K562 (cell line): Measurements from ENCODE around the gene PRSS8. TPM values are rescaled to one million over a fixed set of nuclear protein-coding genes. Genes with fewer than 3 reads are reported as not detected.

Source experiments
- ATAC-seq: fragments of 200-7000 bp; cut with Tn5 transposase; 3 replicates; pipeline ENCODE4 v1.9.1; 2020; ENCODE audit warnings: moderate library complexity
- BruUV-seq: library from RNA; stranded (reverse); fragments of 400-500 nt; replicated peaks from 2 replicates; lab custom pipeline; 2021; lab: Mats Ljungman, UMichigan
- CTCF ChIA-PET: fragments of 300-600 bp; formaldehyde crosslinking; extraction: SDS; loops from one replicate; lab custom pipeline; 2021; ENCODE audit warnings: low intra/inter-chr PET ratio; lab: Yijun Ruan, JAX
- POLR2A ChIA-PET: fragments of 300-600, 350-650 bp; sonication (Branson Sonifier 250); formaldehyde crosslinking; extraction: SDS; loops from one replicate; lab custom pipeline; 2021; ENCODE audit warnings: antibody characterized with exemption, inconsistent platforms; lab: Yijun Ruan, JAX
- DNase-seq, 4 experiments: peaks; one replicate each; pipeline versions ENCODE4 v3.0.0 to v3.0.0-alpha.2; 2011 to 2018; ENCODE audit warnings: low spot score in 3 of 4, mixed read lengths in 3 of 4; ENCODE audit errors: extremely low read depth in 1 of 4
- FAIRE-seq: peaks from 2 replicates; lab custom pipeline; 2011; peaks lifted over from hg19 to GRCh38; lab: Jason Lieb, UNC
- H2AFZ ChIP-seq: 2 replicates; pipeline ENCODE4 v1.6.0; 2011; ENCODE audit warnings: low read depth, low read length, control low read depth, inconsistent platforms
- H3K27ac ChIP-seq: fragments of 200-600 bp; 3 replicates; pipeline ENCODE4 v1.8.0; 2011; ENCODE audit warnings: low read depth, mild to moderate bottlenecking, control low read depth, inconsistent platforms, low read length, moderate library complexity, mixed read lengths; ENCODE audit errors: extremely low read depth
- H3K27me3 ChIP-seq, 2 experiments: fragments of 300-600 bp in 1 of 2; 2 replicates in 1 of 2; 3 replicates in 1 of 2; pipeline versions ENCODE4 v1.6.0 to v1.8.0; 2011; ENCODE audit warnings: inconsistent platforms in 2 of 2, low read length in 2 of 2, mild to moderate bottlenecking in 1 of 2, mixed read lengths in 1 of 2, moderate library complexity in 1 of 2; ENCODE audit not compliant: control insufficient read depth in 2 of 2, insufficient read depth in 2 of 2
- H3K36me3 ChIP-seq: fragments of 300-600 bp; 3 replicates; pipeline ENCODE4 v1.8.0; 2011; ENCODE audit warnings: mild to moderate bottlenecking, low read length, inconsistent platforms; ENCODE audit not compliant: control insufficient read depth, insufficient read depth
- H3K4me1 ChIP-seq, 2 experiments: fragments of 200-600 bp in 1 of 2; replicated peaks in 1 of 2; 2 replicates in 1 of 2; 3 replicates in 1 of 2; pipeline versions ENCODE4 v1.5.1 to v1.8.0; 2011; ENCODE audit warnings: inconsistent platforms in 2 of 2, low read length in 2 of 2, mild to moderate bottlenecking in 1 of 2, mixed read lengths in 1 of 2, moderate library complexity in 1 of 2; ENCODE audit not compliant: control insufficient read depth in 2 of 2, insufficient read depth in 2 of 2
- H3K4me2 ChIP-seq: 2 replicates; pipeline ENCODE4 v1.6.1; 2011; ENCODE audit warnings: low read length, control low read depth, inconsistent platforms, mixed read lengths; ENCODE audit not compliant: insufficient read depth
- H3K4me3 ChIP-seq: fragments of 200-600 bp; sonication (generic), shearing (Covaris generic); 2 replicates; pipeline ENCODE4 v1.5.1; 2016; ENCODE audit warnings: control low read depth, inconsistent platforms
- H3K79me2 ChIP-seq: fragments of 200-600 bp; 3 replicates; pipeline ENCODE4 v1.8.0; 2011; ENCODE audit warnings: low read length, inconsistent platforms; ENCODE audit not compliant: control insufficient read depth, insufficient read depth
- H3K9ac ChIP-seq, 2 experiments: 2 replicates each; pipeline versions ENCODE4 v1.6.0 to v1.6.1; 2011; ENCODE audit warnings: low read depth in 2 of 2, low read length in 2 of 2, control low read depth in 1 of 2, inconsistent platforms in 1 of 2, mild to moderate bottlenecking in 1 of 2, mixed read lengths in 1 of 2; ENCODE audit not compliant: insufficient read depth in 1 of 2
- H3K9me1 ChIP-seq: one replicate; pipeline ENCODE4 v1.6.0; 2011; ENCODE audit warnings: inconsistent platforms, mild to moderate bottlenecking, low read length, moderate library complexity; ENCODE audit not compliant: control insufficient read depth, insufficient read depth
- H3K9me3 ChIP-seq: replicated peaks from 2 replicates; pipeline ENCODE4 v1.5.1; 2011; ENCODE audit warnings: low read depth, low read length, inconsistent platforms; ENCODE audit not compliant: control insufficient read depth, insufficient read depth
- H4K20me1 ChIP-seq: replicated peaks from 2 replicates; pipeline ENCODE4 v1.6.1; 2011; ENCODE audit warnings: low read length, inconsistent platforms, mixed read lengths; ENCODE audit not compliant: control insufficient read depth, insufficient read depth
- CEBPG ChIP-seq, 3 experiments: fragments of 200-800 bp in 1 of 3; sonication (Bioruptor generic) in 1 of 3; sonication (generic) in 1 of 3; formaldehyde crosslinking in 1 of 3; IDR thresholded peaks in 2 of 3; conservative IDR thresholded peaks in 1 of 3; 2 replicates each; pipeline versions ENCODE4 v1.6.1 to v1.8.0; 2016 to 2022; ENCODE audit warnings: missing compliant biosample characterization in 2 of 3, missing genetic modification characterization in 2 of 3, mild to moderate bottlenecking in 1 of 3, missing genetic modification reagents in 1 of 3
- E2F3 ChIP-seq: fragments of 250-450 bp; sonication (Bioruptor Pico); IDR thresholded peaks from 2 replicates; pipeline ENCODE4 v1.4.0; 2020; ENCODE audit warnings: mild to moderate bottlenecking
- POLR2G ChIP-seq: fragments of 200-400 bp; formaldehyde crosslinking; IDR thresholded peaks from 2 replicates; pipeline ENCODE4 v1.6.1; 2017; ENCODE audit warnings: low read depth, mild to moderate bottlenecking, antibody characterized with exemption, low read length, moderate library complexity
- PTRF ChIP-seq: fragments of 450-650 bp; IDR thresholded peaks from 2 replicates; pipeline ENCODE4 v1.6.1; 2016; ENCODE audit warnings: mild to moderate bottlenecking, missing genetic modification characterization, missing compliant biosample characterization
- RFX5 ChIP-seq: IDR thresholded peaks from 2 replicates; pipeline ENCODE4 v1.6.1; 2011; ENCODE audit warnings: low read depth, mild to moderate bottlenecking, improper control_type of control experiment, low read length
- STAT6 ChIP-seq: sonication (generic); formaldehyde crosslinking; IDR thresholded peaks from 2 replicates; pipeline ENCODE4 v1.8.1; 2023; ENCODE audit warnings: mild to moderate bottlenecking, missing genetic modification reagents
- ZBTB5 ChIP-seq: fragments of 450-650 bp; IDR thresholded peaks from 2 replicates; pipeline ENCODE4 v1.6.1; 2017; ENCODE audit warnings: antibody characterized with exemption
- ZNF212 ChIP-seq: fragments of 450-650 bp; formaldehyde crosslinking; IDR thresholded peaks from 2 replicates; pipeline ENCODE4 v1.4.0; 2020; ENCODE audit warnings: mild to moderate bottlenecking
- ZNF436 ChIP-seq: fragments of 250-450, 450-650 bp; sonication (Bioruptor Pico); formaldehyde crosslinking; IDR thresholded peaks from 2 replicates; pipeline ENCODE4 v1.7.0; 2020; ENCODE audit warnings: mild to moderate bottlenecking
- WGBS: fragments of 100-300 bp; shearing (Covaris generic); methylation state at CpG from one replicate; pipeline ENCODE4 v1.1.6; 2016; ENCODE audit warnings: low coverage, mixed read lengths; ENCODE audit not compliant: insufficient coverage; ENCODE audit errors: missing lambda C conversion rate; 5-methylcytosine and 5-hydroxymethylcytosine counted together
- in situ Hi-C: fragments of 300-500 bp; cut with MboI; formaldehyde crosslinking; loops from 4 replicates; pipeline ENCODE4 v1.15.0; 2018; ENCODE audit warnings: inconsistent platforms, mixed read lengths
- intact Hi-C: fragments of 100-400 bp; cut with micrococcal nuclease; formaldehyde crosslinking; loops from 2 replicates; pipeline ENCODE4 v1.14.2; 2022
- polyA plus RNA-seq, 8 experiments: library from polyadenylated mRNA; depleted of rRNA in 4 of 8; stranded (reverse) in 5 of 8; unstranded in 3 of 8; fragments of >200 nt; fragmentation: Nextera tagmentation in 2 of 8; fragmentation: Illumina TruSeq in 1 of 8; extraction: Ambion mirVana in 2 of 8; extraction: Trizol in 1 of 8; gene quantifications; 2 replicates each; pipeline versions ENCODE4 v1.2.1 to v1.2.3, GENCODE V29; 2011 to 2014; ENCODE audit warnings: inconsistent platforms in 1 of 8, missing spikeins in 1 of 8
- total RNA-seq, 7 experiments: library from RNA; depleted of rRNA in 6 of 7; stranded (reverse); fragments of >200 nt in 6 of 7; fragmentation: Illumina TruSeq in 2 of 7; extraction: Trizol in 2 of 7; gene quantifications; 2 replicates each; pipeline versions ENCODE4 v1.2.1 to v1.2.3, GENCODE V29; 2011 to 2021; ENCODE audit warnings: low replicate concordance in 1 of 7

The PRSS8 gene
- total and polyA plus RNA-seq, 9 of the 15 experiments (the other 6 are each of a cell fraction or from before 2014, with no cell fraction given) = 0.25 to 3.9 (median 1.3) TPM; not detected in 1

- H3K9me1 ChIP-seq = no peaks in the 10 kb centered on the region
- H3K27ac ChIP-seq = no peak overlapping the region
- TF ChIP-seq ZNF436 (no peak), POLR2G (peak; percentile 42; the same call in 1 of the 2 replicates)
- TF ChIP-seq, all 486 proteins: peak for 1
- no peak overlapping the region for H2AFZ ChIP-seq
- H3K4me2 ChIP-seq = no peak overlapping the region
- FAIRE-seq = no peak
- in situ Hi-C loops = no loop called here
- WGBS = 84% methylated on average over 18 of the region's 18 CpGs
- H3K79me2 ChIP-seq = no peaks in the 10 kb centered on the region
- no peaks in the 10 kb centered on the region for H3K9me3 ChIP-seq
- peaks cover 55% of the 10 kb centered on the region; the same call in 2 of the 3 replicates for H3K36me3 ChIP-seq
- H3K27me3 ChIP-seq = no peaks in the 10 kb centered on the region
- CTCF ChIA-PET = no interaction called here
- peaks cover 0 to 63% of the 10 kb centered on the region in 2 experiments; a peak in 3 of 5 replicates for H3K4me1 ChIP-seq
- POLR2A ChIA-PET = interaction anchor here (0.6 to 3.4 kb wide), 5 partner anchors 8 to 1159 kb away, joined by 3 to 32 read pairs (median 3); partner anchors contain the start of genes ZNF646 and ZNF668
- no peak for DNase-seq
- H3K4me3 ChIP-seq = no peak overlapping the region
- no TSS peak for BruUV-seq
- no peak for ATAC-seq
- H4K20me1 ChIP-seq = 0 out of 2 replicates have a peak, but pooled peaks cover 5% of the 10 kb centered on the region
- intact Hi-C loops = no loop called here
- H3K9ac ChIP-seq = peak overlapping the region in 1 of 2 experiments; percentile 19; a peak in 1 of 4 replicates
Measured at GRCh38 chr16:31085873-31086628, 49.5 kb downstream of the PRSS8 start.

GRCh38 chr16:31085411-31085810 lies 50.1 kb downstream of the PRSS8 start:
- ChIA-PET CTCF (no interaction called here), POLR2A (interaction anchor here (0.6 to 3.4 kb wide), 9 partner anchors 9 to 134 kb away, joined by 3 to 32 read pairs (median 3); partner anchors contain the start of genes KAT8, VKORC1, ZNF646 and ZNF668)
- Histone ChIP-seq H3K9me1 (no peaks in the 10 kb centered on the region), H3K27me3 (no peaks in the 10 kb centered on the region), H3K36me3 (peaks cover 55% of the 10 kb centered on the region; the same call in 2 of the 3 replicates), H4K20me1 (0 out of 2 replicates have a peak, but pooled peaks cover 5% of the 10 kb centered on the region), H3K4me3 (no peak overlapping the region), H3K9me3 (no peaks in the 10 kb centered on the region), H3K79me2 (no peaks in the 10 kb centered on the region; the same call in 2 of the 3 replicates), H3K9ac (no peak overlapping the region), H3K4me2 (no peak overlapping the region), H3K4me1 (peaks cover 0 to 68% of the 10 kb centered on the region in 2 experiments; a peak in 3 of 5 replicates), H3K27ac (no peak overlapping the region), H2AFZ (no peak overlapping the region)
- FAIRE-seq (no peak), ATAC-seq (no peak), DNase-seq (no peak)
- 57% methylated on average over 8 of the region's 8 CpGs for WGBS
- no TSS peak for BruUV-seq
- in situ Hi-C loops = no loop called here
- intact Hi-C loops = no loop called here
- TF ChIP-seq STAT6 (CRISPR knock-in tag) (no peak), ZBTB5 (no peak), CEBPG (CRISPR knock-in tag; IDR thresholded peaks at IDR 0.05) (no peak), CEBPG (tag; conservative IDR thresholded peaks at IDR 0.05 in 1 of 2, IDR thresholded peaks at IDR 0.05 in 1 of 2) (no peak), E2F3 (no peak), RFX5 (no peak), PTRF (no peak), ZNF212 (CRISPR knock-in tag) (no peak)
